ENCODE results near the gene DCDC2.

Gene DCDC2

DNA sequence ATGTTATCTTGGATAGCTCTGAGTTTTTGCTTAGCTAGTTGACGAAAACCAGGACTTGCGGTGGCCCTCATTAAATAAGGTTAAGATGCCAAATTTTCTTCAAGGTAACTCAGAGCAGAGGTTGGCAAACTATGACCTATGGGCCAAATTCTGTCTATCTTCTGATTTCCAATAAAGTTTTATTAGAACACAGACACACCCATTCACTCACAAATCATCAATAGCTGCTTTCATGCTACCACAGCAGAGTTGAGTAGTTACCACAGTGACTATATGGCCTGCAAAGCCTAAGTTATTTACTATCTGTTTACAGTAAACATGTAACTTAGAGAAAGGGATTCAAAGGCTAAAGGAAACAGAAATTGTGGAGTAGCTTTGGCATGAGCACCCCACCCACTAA lies 23.6 kb downstream of the DCDC2 start:
- ChIA-PET POLR2A (no interaction called here), CTCF (interaction anchor here (0.9 kb wide), 1 partner anchor 26 kb away, joined by 4 read pairs; no protein-coding TSS in a partner anchor)
- TF ChIP-seq, protein P1, sequence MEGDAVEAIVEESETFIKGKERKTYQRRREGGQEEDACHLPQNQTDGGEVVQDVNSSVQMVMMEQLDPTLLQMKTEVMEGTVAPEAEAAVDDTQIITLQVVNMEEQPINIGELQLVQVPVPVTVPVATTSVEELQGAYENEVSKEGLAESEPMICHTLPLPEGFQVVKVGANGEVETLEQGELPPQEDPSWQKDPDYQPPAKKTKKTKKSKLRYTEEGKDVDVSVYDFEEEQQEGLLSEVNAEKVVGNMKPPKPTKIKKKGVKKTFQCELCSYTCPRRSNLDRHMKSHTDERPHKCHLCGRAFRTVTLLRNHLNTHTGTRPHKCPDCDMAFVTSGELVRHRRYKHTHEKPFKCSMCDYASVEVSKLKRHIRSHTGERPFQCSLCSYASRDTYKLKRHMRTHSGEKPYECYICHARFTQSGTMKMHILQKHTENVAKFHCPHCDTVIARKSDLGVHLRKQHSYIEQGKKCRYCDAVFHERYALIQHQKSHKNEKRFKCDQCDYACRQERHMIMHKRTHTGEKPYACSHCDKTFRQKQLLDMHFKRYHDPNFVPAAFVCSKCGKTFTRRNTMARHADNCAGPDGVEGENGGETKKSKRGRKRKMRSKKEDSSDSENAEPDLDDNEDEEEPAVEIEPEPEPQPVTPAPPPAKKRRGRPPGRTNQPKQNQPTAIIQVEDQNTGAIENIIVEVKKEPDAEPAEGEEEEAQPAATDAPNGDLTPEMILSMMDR (IDR thresholded peaks at IDR 0.05; ENCODE audit: control extremely low read depth, extremely low read depth, low read depth, missing control alignments) = no peak
- no peak for DNase-seq (ENCODE audit: extremely low spot score)

DNA sequence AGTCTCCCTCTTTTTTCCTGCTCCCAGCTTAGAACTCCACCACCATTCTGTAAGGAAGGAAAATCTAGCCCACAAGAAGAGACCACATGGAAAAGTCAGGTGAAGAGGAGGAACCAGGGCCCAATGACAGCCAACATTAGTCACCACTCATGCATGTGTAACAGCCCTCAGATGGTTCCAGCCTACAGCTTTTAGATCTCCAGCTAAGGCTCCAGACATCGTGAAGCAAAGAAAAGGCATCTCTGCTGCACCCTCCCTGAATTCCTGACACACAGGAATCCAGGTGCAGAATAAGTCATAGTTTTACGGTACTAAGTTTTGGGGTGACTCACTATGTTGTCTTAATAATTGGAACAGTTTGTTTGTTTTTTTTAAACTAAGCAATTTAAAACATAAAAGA lies 25.5 kb downstream of the DCDC2 start:
- TF ChIP-seq, protein P1 (IDR thresholded peaks at IDR 0.05; ENCODE audit: control extremely low read depth, extremely low read depth, low read depth, missing control alignments) = no peak

DNA sequence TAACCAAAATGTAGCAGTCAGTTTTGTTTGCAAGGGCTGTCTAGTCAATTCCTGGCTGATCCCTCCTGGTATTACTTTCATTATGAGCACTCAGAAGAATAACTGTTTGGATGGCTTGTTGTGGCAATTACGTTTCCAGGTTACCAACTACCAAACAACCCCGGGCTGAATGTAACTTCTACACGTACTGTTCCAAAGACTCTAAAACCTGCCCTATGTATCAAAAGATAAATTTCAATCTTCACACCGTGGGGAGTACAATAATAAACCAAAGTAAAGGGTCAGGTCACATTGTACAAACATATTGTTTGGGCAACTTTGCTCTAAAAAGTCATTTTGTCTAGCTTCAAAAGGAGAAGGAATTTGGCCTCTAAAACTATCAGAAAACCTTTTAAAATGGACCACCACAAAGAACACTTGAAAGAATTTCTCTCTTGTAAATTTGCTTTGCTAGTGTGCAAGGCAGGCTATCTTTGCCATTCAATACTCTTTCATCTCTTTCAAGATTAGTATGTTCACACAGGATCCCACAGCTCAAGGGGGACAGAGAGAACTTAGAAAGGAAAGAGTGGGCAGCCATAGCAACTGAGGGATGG lies 27.6 kb downstream of the DCDC2 start:
- TF ChIP-seq, protein P1 (IDR thresholded peaks at IDR 0.05; ENCODE audit: control extremely low read depth, extremely low read depth, low read depth, missing control alignments) = no peak
- ChIA-PET CTCF (interaction anchor here (1.2 to 1.3 kb wide), 3 partner anchors 10 to 56 kb away, joined by 3 to 4 read pairs (median 4); no protein-coding TSS in a partner anchor), POLR2A (no interaction called here)
- DNase-seq (ENCODE audit: extremely low spot score) = no peak

More for the DNA sequence above, 25.5 kb downstream of the DCDC2 start:
- CTCF ChIA-PET = interaction anchor here (1.2 kb wide), 1 partner anchor 36 kb away, joined by 3 read pairs; no protein-coding TSS in a partner anchor
- POLR2A ChIA-PET = no interaction called here
- DNase-seq (ENCODE audit: extremely low spot score) = no peak

DNA sequence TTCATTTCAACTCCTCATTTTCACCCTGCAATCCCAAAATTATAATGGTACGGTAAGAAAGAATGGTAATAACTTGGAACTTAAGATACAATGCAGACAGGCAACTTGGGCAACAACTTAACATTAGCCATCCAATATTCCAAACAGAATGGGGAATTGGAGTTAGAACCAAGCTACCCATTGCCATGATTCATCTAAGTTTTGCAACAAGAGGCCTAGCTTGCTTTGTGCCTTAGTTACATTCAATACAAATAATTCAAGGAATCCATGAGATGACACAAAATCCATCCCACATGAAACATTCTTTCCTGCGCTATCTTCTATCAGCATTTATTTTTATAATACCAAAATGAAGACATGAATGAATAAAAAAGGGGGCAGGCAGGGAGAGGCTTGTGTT lies 28.4 kb downstream of the DCDC2 start:
- TF ChIP-seq, protein P1 (IDR thresholded peaks at IDR 0.05; ENCODE audit: control extremely low read depth, extremely low read depth, low read depth, missing control alignments) = no peak
- ChIA-PET POLR2A (no interaction called here), CTCF (interaction anchor here (0.9 to 1.3 kb wide), 2 partner anchors 9 to 13 kb away, joined by 3 read pairs; no protein-coding TSS in a partner anchor)
- DNase-seq (ENCODE audit: extremely low spot score) = no peak

DNA sequence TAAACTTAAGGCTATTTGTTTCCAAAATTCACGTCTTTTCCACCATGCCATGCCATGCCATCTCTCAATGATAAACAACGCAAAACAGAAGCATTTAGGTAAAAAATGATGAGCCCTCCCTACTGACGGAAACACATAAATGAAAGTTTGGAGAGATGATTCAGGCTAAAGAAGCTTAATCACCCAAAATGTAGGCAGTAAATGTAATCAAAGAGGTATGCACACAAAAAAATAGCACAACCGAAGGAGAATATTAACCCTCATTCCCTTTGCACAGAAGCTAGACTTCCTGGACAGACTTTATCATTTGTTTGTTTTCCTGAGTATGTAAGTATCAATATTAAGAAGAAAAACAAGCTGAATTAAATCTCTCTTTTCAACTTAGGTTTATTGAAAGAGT lies 28.8 kb downstream of the DCDC2 start:
- TF ChIP-seq, protein P1 (IDR thresholded peaks at IDR 0.05; ENCODE audit: control extremely low read depth, extremely low read depth, low read depth, missing control alignments) = no peak
- CTCF ChIA-PET = interaction anchor here (0.9 to 1.3 kb wide), 3 partner anchors 10 to 31 kb away, joined by 3 read pairs; no protein-coding TSS in a partner anchor
- no peak for DNase-seq (ENCODE audit: extremely low spot score)
- POLR2A ChIA-PET = no interaction called here

DNA sequence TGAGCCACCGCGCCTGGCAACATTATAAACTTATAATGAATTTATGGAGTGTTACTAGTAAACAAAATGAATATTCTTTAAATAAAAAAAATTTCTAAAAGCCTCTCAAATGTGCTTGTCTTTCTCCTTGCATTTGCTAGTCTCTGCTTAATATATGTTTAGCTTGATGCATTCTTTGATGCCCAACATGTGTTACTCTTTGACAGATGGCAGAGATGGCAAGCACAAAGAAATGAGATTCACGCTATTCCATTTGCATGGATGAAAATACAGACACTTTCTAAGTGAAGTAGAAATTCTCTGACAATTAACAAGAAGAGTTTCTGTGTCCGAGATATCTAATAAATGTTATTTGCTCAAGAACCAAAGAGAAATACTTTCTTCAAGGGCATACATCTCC lies 30.1 kb downstream of the DCDC2 start:
- POLR2A ChIA-PET = no interaction called here
- CTCF ChIA-PET = interaction anchor here (1.3 kb wide), 1 partner anchor 32 kb away, joined by 3 read pairs; no protein-coding TSS in a partner anchor
- DNase-seq (ENCODE audit: extremely low spot score) = no peak
- TF ChIP-seq, protein P1 (IDR thresholded peaks at IDR 0.05; ENCODE audit: control extremely low read depth, extremely low read depth, low read depth, missing control alignments) = no peak

Data from GM10248 (cell line).